Prostate gland (tissue), 2 donors: ENCODE data around the gene GPR179. TPM values are rescaled to one million over a fixed set of nuclear protein-coding genes. Genes with fewer than 3 reads are reported as not detected.

Experiments used
- DNase-seq: peaks from one replicate; pipeline ENCODE4 v3.0.0-alpha.2; 2019; ENCODE audit warnings: low spot score
- H3K27ac ChIP-seq, 2 donors: fragments of 200-600 bp; sonication (generic); 2 replicates each; pipeline ENCODE4 v1.5.1; 2017 to 2019
- H3K27me3 ChIP-seq: fragments of 200-600 bp; sonication (generic); replicated peaks from 2 replicates; pipeline ENCODE4 v1.5.1; 2019; ENCODE audit not compliant: insufficient read depth
- H3K36me3 ChIP-seq, 2 donors: fragments of 200-600 bp; sonication (generic); 1 replicate in 1 of 2; 2 replicates in 1 of 2; pipeline versions ENCODE4 v1.5.1 to v1.8.1; 2017 to 2019
- H3K4me1 ChIP-seq: fragments of 200-600 bp; sonication (generic); replicated peaks from 2 replicates; pipeline ENCODE4 v1.5.1; 2019
- H3K4me3 ChIP-seq, 2 donors: fragments of 200-600 bp; sonication (generic); 2 replicates each; pipeline ENCODE4 v1.5.1; 2017 to 2019
- H3K9me3 ChIP-seq: fragments of 200-600 bp; sonication (generic); 2 replicates; pipeline ENCODE4 v1.5.1; 2017
- CTCF ChIP-seq, 4 experiments: fragments of 200-600 bp in 2 of 4; fragments of 450-650 bp in 2 of 4; sonication (generic) in 2 of 4; IDR thresholded peaks; 1 replicate in 3 of 4; 2 replicates in 1 of 4; pipeline ENCODE4 v1.5.1; 2016 to 2019; ENCODE audit warnings: antibody characterized with exemption in 4 of 4, mild to moderate bottlenecking in 2 of 4, moderate library complexity in 2 of 4
- POLR2A ChIP-seq: fragments of 450-650 bp; IDR thresholded peaks from one replicate; pipeline ENCODE4 v1.6.1; 2016; ENCODE audit warnings: antibody characterized with exemption, mild to moderate bottlenecking
- POLR2AphosphoS5 ChIP-seq: sonication (generic); formaldehyde crosslinking; IDR thresholded peaks from one replicate; pipeline ENCODE4 v1.6.1; 2017; ENCODE audit warnings: antibody characterized with exemption
- WGBS: methylation state at CpG from one replicate; pipeline ENCODE4 v1.1.5; 2018; 5-methylcytosine and 5-hydroxymethylcytosine counted together
- intact Hi-C: fragments of 100-400 bp; cut with DNase I; formaldehyde crosslinking; loops from one replicate; pipeline ENCODE4 v1.14.2; 2022
- total RNA-seq, 2 donors: library from RNA; depleted of rRNA; stranded (reverse); fragments of >200 nt; gene quantifications; one replicate each; pipeline ENCODE4 v1.1.0, GENCODE V29; 2016

The GPR179 gene
- total RNA-seq, 2 donors from 2014 or later, result 0.14 to 0.40 TPM

- DNase-seq, result no peak
- intact Hi-C loops, result loop anchor here (10.0 kb wide), 1 partner anchor 130 kb away; no protein-coding TSS in a partner anchor
Measured at GRCh38 chr17:38354466-38354865, 10.7 kb upstream of the GPR179 start.

GRCh38 chr17:38353668-38354067, 9.9 kb upstream of the GPR179 start:
- Histone ChIP-seq H3K27me3 (no peaks in the 10 kb centered on the region), H3K27ac (no peak overlapping the region), H3K4me1 (peaks cover 11% of the 10 kb centered on the region), H3K9me3 (no peaks in the 10 kb centered on the region), H3K36me3 (no peaks in the 10 kb centered on the region), H3K4me3 (peak overlapping the region in 1 of 2 donors; percentile 96)
- TF ChIP-seq POLR2A (no peak), POLR2AphosphoS5 (no peak), CTCF (IDR thresholded peaks at IDR 0.05) (no peak)
- 71% methylated on average over 13 of the region's 13 CpGs for WGBS
- intact Hi-C loops, result loop anchor here (10.0 kb wide), 1 partner anchor 131 kb away; no protein-coding TSS in a partner anchor
- DNase-seq, result no peak

More at GRCh38 chr17:38354466-38354865, 10.7 kb upstream of the GPR179 start:
- peaks cover 11% of the 10 kb centered on the region for H3K4me1 ChIP-seq
- no peaks in the 10 kb centered on the region for H3K9me3 ChIP-seq
- H3K36me3 ChIP-seq, result no peaks in the 10 kb centered on the region
- H3K4me3 ChIP-seq, result no peak overlapping the region
- no peak overlapping the region for H3K27ac ChIP-seq
- WGBS, result 79% methylated on average over 7 of the region's 7 CpGs
- TF ChIP-seq POLR2A (no peak), POLR2AphosphoS5 (no peak), CTCF (IDR thresholded peaks at IDR 0.05) (no peak)
- H3K27me3 ChIP-seq, result no peaks in the 10 kb centered on the region

- Histone ChIP-seq H3K9me3 (no peaks in the 10 kb centered on the region), H3K36me3 (no peaks in the 10 kb centered on the region), H3K4me1 (peaks cover 11% of the 10 kb centered on the region), H3K4me3 (peak overlapping the region; percentile 86 to 96), H3K27ac (peak overlapping the region; percentile 75 to 89), H3K27me3 (no peaks in the 10 kb centered on the region)
- intact Hi-C loops, result loop anchor here (10.0 kb wide), 1 partner anchor 132 kb away; no protein-coding TSS in a partner anchor
- WGBS, result 10% methylated on average over 8 of the region's 8 CpGs
- TF ChIP-seq CTCF (IDR thresholded peaks at IDR 0.05), result peak in 1 of 4 experiments; percentile 8
- no peak for TF ChIP-seq POLR2AphosphoS5
- DNase-seq, result no peak
Measured at GRCh38 chr17:38353086-38353604, 9.4 kb upstream of the GPR179 start.

- DNase-seq, result no peak
- Histone ChIP-seq H3K4me1 (peaks cover 11% of the 10 kb centered on the region), H3K36me3 (no peaks in the 10 kb centered on the region), H3K4me3 (peak overlapping the region; percentile 86 to 96), H3K27ac (peak overlapping the region; percentile 75 to 89), H3K9me3 (no peaks in the 10 kb centered on the region), H3K27me3 (no peaks in the 10 kb centered on the region)
- intact Hi-C loops, result loop anchor here (10.0 kb wide), 1 partner anchor 132 kb away; no protein-coding TSS in a partner anchor
- TF ChIP-seq CTCF (IDR thresholded peaks at IDR 0.05), result no peak
- TF ChIP-seq POLR2A, result no peak
- no peak for TF ChIP-seq POLR2AphosphoS5
- under 1% methylated on average over 30 of the region's 72 CpGs for WGBS
Measured at GRCh38 chr17:38352245-38353085, 8.7 kb upstream of the GPR179 start.
